LNCAP (cell line): ENCODE results near the gene SMARCAL1.

Experiments used
- TF ChIP-seq, protein P1 (sequence below): fragments of 450-650 bp; IDR thresholded peaks from 2 replicates; pipeline ENCODE4 v1.5.1; 2017; ENCODE audit warnings: mild to moderate bottlenecking

The SMARCAL1 gene

DNA sequence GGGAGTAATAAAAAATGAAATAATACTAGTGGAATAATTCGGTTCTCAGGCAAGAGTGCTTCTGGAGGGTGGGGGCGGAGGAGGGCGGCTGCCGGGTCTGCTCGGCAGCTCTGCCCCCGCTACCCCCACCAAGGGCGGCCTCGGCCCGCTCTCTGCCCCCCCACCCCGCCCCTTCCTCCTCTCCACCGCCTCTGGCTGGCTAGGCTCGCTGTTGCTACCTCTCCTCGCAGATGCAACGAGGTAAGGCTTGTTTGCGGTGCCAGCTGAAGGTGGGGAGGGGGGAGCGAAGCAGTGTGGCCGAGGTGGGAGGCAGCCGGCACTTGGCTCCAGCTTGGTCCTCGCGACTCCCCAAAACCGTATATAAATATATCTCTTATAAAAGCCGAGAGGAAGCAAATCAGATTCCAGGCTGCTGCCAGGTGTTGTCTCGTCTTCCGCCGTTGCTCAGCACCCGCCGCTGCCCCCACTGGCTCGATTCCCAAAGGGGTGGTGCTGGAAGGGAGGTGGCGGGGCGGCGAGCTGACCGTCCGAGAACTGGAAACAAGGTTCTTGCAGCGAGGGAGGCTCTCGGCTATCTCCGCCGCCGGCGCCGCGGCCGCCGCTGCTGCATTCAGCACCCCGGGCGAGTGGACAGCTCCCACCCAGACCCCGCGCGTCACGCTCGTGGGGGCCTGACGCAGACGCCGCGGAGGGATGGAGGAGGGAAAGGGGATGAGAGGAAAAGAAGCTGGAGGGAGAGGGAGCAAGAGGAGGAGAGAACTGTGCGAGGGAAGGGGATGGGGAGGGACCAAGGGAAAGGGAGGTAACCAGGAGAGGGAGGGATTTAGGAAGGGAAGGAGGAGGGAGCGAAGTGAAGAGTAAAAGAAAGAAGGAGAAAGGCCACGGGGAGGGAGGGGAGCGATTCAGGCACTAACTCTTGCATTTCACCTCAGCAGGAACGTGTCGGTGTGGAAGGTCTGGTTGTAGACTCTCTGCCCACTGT is 40.3 kb upstream of the SMARCAL1 start, which contains the start of gene MARCHF4:
Gene MARCHF4 (minus strand): TSS at position 763 of the 982 bp plus-strand sequence. CDS start 2,223 bp downstream, outside the sequence.
- TF ChIP-seq, protein P1, sequence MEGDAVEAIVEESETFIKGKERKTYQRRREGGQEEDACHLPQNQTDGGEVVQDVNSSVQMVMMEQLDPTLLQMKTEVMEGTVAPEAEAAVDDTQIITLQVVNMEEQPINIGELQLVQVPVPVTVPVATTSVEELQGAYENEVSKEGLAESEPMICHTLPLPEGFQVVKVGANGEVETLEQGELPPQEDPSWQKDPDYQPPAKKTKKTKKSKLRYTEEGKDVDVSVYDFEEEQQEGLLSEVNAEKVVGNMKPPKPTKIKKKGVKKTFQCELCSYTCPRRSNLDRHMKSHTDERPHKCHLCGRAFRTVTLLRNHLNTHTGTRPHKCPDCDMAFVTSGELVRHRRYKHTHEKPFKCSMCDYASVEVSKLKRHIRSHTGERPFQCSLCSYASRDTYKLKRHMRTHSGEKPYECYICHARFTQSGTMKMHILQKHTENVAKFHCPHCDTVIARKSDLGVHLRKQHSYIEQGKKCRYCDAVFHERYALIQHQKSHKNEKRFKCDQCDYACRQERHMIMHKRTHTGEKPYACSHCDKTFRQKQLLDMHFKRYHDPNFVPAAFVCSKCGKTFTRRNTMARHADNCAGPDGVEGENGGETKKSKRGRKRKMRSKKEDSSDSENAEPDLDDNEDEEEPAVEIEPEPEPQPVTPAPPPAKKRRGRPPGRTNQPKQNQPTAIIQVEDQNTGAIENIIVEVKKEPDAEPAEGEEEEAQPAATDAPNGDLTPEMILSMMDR: no peak

DNA sequence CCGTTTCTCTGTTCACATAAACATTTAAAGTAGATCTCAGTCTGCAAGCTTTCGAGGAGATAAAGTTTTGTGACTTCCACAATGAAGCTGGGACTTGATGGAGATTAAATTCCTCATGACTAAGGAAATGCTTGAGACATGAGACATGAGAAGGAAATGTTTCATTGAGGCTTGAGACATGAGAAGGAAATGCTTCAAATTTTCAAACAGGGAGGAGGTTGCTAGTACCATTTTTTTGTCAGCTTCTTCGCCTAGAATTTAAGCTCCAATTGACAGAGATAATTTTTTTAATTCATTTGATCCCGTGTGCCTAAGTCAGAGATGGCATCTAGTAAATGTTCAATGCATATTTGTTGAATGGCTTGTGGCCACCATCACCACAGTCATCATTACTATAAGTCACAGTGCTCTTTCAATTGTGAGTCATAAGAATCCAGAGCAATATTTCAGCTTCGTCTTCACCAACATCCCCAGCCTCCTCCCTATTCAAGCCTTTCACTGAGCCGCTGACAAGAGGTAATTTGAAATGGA is 39.5 kb upstream of the SMARCAL1 start:
- TF ChIP-seq, protein P1: no peak

DNA sequence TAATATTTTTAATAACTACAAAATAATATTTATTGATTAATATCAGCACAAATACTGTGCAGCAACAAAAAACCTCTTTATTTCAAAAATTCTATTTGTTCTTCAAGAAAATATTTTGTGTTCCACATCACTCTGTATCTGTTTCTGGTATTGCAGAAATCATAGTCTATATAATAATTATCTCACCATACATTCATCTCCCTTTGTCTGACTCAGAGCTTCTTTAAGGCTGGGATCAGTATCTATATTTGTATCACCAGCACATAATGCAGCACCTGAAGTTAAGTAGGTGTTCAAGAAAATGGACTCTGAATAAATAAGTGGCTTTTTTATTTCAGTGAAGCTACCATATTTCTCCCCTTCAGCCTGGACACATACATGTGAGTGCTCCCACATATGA is 38.4 kb upstream of the SMARCAL1 start:
- TF ChIP-seq, protein P1: no peak

DNA sequence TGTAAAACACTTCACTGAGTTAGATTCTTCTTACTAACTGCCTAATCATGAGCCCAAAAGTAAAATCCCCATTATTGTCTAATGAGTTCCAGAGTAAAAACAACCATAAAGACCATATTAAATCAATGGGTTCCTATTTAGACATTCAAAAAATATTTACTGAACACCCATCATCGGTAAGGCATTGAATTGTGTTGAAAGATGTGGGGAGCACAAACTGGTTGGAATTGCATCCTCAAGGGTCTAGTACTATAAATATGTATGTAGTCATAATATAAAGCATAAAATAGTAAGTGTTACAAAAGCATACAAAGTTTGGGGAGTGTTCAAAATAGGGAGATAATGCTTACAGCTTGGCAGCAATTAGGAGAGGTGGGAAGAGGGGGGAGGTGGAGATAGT is 37.0 kb upstream of the SMARCAL1 start:
- TF ChIP-seq, protein P1: no peak

DNA sequence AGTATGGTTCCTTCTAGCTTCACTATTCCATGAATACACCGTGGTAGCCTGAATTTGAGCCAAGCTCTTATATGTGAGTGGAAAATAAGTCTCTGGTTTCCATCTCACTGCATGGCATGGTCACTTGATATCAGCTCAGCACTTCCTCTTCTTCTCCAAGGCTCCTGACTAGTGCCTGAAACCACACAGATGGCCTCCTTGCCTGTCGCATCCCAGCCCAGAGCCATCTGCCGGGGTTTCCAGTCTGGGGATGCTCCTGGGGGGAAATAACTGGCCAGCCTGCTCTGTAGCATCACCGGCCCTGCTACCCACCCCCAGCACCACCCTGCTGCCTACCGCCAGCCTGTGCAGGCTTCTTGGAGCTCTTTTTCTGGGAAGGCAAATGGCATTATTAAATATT is 32.3 kb upstream of the SMARCAL1 start:
- TF ChIP-seq, protein P1: no peak

DNA sequence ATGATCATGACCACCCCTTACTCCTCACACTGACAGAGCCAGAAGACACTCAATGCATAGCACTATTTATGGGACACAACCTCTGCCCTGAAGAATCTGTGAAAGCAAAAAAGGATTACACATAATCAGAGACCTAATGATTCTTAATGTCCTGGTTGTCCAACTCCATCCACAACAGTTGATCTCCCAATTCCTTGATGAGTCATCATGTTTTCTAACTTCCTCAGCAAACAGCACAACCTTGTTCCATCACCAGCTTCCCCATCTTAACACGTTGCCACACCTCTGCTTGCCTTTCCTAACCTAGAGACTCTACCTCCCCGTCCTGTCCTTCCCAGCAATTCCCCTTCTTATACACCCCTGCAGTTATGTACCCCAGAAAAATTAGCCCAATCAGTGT is 26.8 kb upstream of the SMARCAL1 start:
- TF ChIP-seq, protein P1: no peak

DNA sequence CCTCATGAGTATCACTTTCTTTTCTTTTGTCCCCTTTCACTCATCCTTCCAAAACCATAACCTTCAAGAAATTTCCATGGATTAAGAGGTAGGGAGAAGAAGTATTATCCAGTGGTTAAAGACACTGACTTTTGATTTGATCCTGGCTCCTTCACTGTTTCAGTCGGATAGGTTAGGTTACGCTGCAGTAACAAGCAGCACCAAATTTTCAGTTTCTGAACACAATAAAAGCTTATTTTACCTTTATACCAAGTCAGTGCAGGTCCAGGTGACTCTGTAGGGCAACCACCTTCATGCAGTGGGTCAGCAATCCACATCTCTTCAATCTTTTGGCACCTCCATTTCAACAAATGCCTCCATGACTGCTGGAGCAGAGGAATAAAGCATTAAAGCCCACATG is 25.0 kb upstream of the SMARCAL1 start:
- TF ChIP-seq, protein P1: no peak
